ENCODE results near the gene PRKCH. TPM values are rescaled to one million over a fixed set of nuclear protein-coding genes. Genes with fewer than 3 reads are reported as not detected.

The PRKCH gene
- polyA plus RNA-seq, 1 donor, result 12.7 TPM

- DNase-seq, result no peak
Observed at GRCh38 chr14:61338457-61338856, 17.1 kb downstream of the PRKCH start.

- no peak for DNase-seq
Observed at GRCh38 chr14:61341275-61342206, 20.2 kb downstream of the PRKCH start.

DNA sequence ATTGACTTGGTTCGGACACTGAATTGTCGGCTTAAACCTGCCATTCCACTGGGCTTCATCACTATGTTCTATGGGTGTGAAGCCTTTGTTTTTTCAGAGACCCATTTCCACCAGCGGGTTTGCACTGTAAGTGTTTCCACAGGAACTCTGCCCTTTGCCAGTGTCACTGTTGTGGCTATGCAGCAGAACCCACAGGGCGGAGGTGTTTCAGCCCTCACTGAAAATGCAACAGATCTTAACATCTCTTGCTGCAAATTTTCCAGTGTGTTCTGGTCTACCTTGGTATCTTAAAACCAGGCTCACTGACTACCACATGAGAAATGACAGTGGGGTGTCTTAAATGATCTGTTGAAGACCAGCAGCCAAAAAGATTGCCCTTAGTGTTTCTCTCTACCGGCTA lies 21.1 kb downstream of the PRKCH start:
- DNase-seq, result no peak

- no peak for DNase-seq
Observed at GRCh38 chr14:61342932-61343331, 21.6 kb downstream of the PRKCH start.

DNA sequence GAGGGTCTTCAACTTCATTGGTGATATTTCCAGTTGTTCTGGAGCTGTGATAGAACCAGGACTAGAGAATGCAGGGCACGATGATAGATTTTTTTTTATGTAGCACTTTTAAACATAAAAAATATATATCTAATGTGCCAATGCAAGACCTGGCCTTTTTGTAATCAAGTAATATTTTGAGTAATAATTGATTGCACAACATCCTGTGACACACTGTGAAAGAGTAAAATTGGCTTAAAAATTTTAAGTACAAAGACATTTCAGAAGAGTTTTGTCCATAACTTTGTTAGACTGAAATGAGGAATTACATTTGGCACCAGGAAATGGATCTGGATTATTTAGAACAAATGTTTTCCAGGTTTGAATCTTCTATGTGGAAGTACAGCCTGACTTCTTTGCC lies 22.1 kb downstream of the PRKCH start:
- no peak for DNase-seq

DNA sequence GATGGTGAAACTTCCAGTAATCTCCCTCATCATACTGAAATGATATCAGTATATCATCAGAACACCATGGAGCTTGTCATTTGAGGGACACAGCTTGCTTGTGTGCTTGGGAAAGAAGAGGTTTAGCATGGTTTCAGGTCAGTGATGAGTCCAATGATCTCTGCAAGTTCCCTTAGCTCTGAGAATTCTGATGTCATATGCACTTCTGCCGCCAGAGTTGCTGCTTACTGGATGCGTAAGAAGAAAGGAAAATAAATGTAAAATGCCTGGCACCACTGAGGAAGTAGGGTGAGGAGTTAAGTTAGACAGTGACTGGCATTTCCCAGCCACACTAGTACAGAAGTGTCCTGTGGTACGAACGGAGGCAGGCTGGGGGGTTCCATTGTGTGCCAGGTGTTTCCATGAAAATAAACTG lies 22.6 kb downstream of the PRKCH start:
- DNase-seq, result no peak

DNA sequence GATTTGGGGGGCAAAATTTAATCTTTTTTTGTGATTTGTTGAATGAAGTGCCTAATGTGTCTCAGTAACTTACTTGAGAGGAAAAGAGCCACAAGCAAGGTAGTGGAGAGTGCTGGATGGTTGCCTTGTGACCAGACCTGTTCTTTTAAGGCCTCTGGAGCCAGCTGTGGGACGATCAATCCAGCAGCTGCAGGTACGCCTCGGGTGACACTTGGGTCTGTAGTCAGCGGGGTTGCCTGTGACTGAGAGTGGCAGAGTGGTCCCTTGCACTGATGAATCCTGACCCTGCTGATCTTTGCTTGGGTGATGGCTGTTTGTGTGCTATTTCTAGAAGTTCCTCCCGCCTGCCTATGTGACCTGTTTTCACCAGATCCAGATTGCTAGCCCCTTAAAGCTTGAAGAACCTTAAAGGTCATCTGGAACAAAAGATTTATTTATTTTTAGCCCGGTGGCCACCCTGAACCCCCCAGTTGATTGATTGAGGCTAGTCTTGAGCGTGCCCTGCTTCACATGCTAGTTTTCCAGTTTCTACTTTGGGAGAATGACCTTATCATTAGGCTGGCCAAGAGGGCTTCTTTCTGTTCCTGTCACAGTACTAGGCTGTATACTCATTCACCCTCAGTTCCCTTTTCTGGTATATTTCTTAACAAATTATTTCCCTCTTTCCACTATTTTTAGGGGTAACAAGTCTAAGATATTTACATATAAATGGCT lies 23.2 kb downstream of the PRKCH start:
- DNase-seq, result no peak

DNA sequence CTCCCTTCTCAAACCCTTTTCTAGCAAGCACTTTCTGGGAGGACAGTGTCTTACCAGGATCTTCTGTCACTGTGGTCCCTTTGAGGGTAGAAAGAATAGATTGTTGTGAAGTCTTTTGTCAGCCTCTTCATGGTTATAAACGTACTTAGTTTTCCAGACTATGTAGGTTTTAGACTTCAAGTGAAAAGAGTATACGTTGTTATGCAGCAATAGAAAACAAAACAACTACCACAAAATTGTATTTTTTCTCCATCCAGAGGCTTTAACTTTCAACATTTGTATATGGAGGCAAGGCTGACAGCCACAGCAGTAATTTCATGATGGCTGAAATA lies 23.7 kb downstream of the PRKCH start:
- DNase-seq, result no peak

- DNase-seq, result no peak
Observed at GRCh38 chr14:61346221-61346620, 24.8 kb downstream of the PRKCH start.

DNA sequence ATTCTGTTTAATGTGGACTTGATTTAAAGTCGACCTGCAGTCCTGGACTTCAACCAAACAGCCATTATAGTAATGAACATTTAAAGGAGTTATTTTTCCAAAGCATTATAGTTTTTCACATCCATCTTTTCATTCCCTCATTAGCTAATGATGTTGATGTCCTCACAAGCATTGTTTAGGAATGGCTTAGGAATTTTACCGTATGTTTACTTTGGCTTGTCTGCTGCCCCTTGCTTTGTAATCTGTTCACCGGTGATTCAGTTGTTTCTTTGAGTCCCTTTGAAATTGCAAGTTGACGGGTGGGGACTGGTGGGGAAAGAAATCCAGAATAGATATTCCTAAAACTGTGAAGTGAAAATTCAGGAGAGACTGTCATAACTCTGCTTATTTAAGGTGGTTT lies 25.4 kb downstream of the PRKCH start:
- DNase-seq, result no peak

GRCh38 chr14:61347826-61348443 lies 26.6 kb downstream of the PRKCH start:
- DNase-seq, result no peak

- no peak for DNase-seq
Observed at GRCh38 chr14:61350427-61351270, 29.3 kb downstream of the PRKCH start.

GRCh38 chr14:61351477-61351876 lies 30.1 kb downstream of the PRKCH start:
- DNase-seq, result no peak

DNA sequence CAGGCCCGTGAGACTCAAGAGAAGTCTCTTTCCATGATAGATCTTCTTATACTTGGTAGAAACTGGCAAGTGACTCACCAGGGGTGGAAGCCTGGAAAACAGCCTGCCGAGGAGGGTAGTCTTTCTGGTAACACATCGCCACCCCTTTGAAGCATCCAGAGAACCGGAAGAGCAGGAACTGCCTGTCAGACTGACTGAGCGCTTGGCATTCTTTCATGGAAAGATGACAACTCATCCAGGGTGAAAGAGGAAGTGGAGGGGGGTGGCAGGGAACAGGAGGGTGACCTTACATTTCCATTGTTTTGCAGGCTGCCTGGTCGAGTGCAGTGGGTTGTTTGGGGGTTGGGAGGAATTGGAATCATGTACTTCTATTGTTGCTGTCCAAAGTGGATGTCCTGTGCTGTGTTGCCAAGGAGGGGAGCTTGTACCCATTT lies 34.5 kb downstream of the PRKCH start:
- no peak for DNase-seq

- DNase-seq, result no peak
Observed at GRCh38 chr14:61357123-61357522, 35.7 kb downstream of the PRKCH start.

- no peak for DNase-seq
Observed at GRCh38 chr14:61358554-61359226, 37.3 kb downstream of the PRKCH start.

- DNase-seq, result no peak
Observed at GRCh38 chr14:61360796-61361525, 39.6 kb downstream of the PRKCH start.

DNA sequence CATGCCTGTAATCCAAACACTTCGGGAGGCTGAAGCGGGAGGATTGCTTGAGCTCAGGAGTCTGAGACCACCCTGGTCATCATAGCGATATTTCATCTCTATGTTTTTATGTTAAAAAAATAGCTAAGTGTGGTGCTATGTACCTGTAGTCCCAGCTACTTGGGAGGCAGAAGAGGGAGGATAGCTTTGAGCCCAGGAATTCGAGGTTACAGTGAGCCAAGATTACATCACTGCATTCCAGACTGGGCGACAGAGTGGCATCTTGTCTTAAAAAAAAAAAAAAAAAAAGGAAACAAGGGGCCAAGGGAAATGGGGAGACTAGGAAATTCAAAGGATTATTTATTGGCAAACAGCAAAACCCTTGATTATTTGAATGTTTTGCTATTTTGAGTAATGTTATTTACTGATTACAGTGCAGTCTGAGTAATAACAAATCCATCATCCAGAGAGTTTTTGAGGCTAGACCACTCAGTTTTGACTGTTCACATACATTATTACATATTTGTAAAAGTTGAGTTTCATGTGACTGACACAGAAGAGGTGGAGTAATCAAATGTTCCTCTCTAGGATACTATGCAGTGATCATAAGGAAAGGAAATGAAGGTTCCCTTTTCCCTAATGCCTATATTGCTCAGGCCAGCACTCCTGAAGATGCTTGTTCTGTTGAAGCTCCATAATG lies 40.8 kb downstream of the PRKCH start:
- no peak for DNase-seq

DNA sequence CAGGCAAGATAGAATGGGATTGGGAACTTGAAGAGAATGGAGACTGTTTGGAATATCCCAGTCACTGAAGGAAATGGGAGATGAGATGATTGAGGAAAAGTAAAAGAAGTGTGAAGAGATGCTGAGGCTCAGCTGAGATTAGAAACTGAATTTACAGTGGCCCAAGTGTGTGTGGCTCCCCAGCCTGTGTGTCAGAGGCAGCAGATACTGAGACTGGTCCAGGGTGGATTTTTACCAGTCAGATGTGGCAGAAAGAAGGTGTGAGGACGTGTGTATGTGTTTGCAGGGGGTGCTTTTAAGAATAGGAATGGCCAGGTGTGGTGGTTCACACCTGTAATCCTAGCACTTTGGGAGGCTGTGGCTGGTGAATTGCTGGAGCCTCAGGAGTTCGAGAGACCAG lies 42.9 kb downstream of the PRKCH start:
- no peak for DNase-seq

DNA sequence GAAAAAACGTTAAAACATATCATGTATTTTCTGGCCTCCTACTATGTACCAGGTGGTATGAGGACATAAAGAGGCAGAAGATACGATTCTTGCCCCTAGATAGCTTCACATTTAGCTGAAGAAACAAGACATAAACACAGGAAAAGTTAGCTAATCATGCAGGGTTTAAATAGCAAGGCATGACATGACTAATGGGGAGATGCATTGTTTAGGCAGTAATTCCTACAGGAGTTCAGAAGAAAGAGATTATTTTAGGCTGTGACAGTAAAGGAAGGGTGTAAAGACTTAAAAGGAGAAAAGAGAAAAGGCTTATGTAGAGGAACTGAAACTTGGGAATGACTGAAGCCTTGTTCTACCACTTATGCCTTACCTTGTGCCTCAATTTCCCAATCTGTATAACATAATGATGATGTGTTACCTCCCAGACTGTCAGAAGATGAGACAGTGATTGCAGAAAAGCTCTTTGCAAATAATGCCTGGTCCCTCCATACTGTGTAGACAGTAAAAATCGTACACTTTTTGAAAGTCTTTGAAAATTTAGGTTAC lies 44.4 kb downstream of the PRKCH start:
- no peak for DNase-seq

All from hindlimb muscle (tissue), 1 donor.